ENCODE results near the gene LONP2.
"Not testable (repeated sequence)": the region's sequence is repeated elsewhere in the genome, so short reads cannot be mapped to it uniquely, and the experiment has no call there.

The LONP2 gene

GRCh38 chr16:48386559-48387312 lies 142.6 kb downstream of the LONP2 start:
- no peak for DNase-seq (ENCODE audit: low read depth in 2 of 3, low spot score in 2 of 3)

GRCh38 chr16:48392407-48392806 lies 148.3 kb downstream of the LONP2 start:
- no peak for DNase-seq (ENCODE audit: low read depth in 2 of 3, low spot score in 2 of 3)

- no peak for DNase-seq (ENCODE audit: low read depth in 2 of 3, low spot score in 2 of 3)
Observed at GRCh38 chr16:48393485-48394354, 149.6 kb downstream of the LONP2 start.

- no peak for DNase-seq (ENCODE audit: low read depth in 2 of 3, low spot score in 2 of 3)
Observed at GRCh38 chr16:48394355-48394703, 150.2 kb downstream of the LONP2 start.

GRCh38 chr16:48395375-48395774 lies 151.3 kb downstream of the LONP2 start:
- DNase-seq (ENCODE audit: low read depth in 2 of 3, low spot score in 2 of 3): no peak

GRCh38 chr16:48402547-48402946 lies 158.4 kb downstream of the LONP2 start:
- DNase-seq (ENCODE audit: low read depth in 2 of 3, low spot score in 2 of 3): not testable (repeated sequence)

GRCh38 chr16:48405153-48405552 lies 161.1 kb downstream of the LONP2 start:
- DNase-seq (ENCODE audit: low read depth in 2 of 3, low spot score in 2 of 3): no peak

GRCh38 chr16:48405907-48406306 lies 161.8 kb downstream of the LONP2 start:
- no peak for DNase-seq (ENCODE audit: low read depth in 2 of 3, low spot score in 2 of 3)

All from activated CD8-positive, alpha-beta memory T cell treated with anti-CD3 and anti-CD28 coated beads for 48 hours (primary cell).